ENCODE measurements around the gene MAP3K20.
A peak's percentile ranks its signal among the peaks of the same experiment; 100 is the strongest.

MAP3K20 gene

GRCh38 chr2:173148520-173148919, 72.9 kb downstream of the MAP3K20 start:
- no peak overlapping the region for H3K4me3 ChIP-seq (ENCODE audit: low read length)
- peak; percentile 56 for DNase-seq (ENCODE audit: low read depth)
- TF ChIP-seq, protein P1, sequence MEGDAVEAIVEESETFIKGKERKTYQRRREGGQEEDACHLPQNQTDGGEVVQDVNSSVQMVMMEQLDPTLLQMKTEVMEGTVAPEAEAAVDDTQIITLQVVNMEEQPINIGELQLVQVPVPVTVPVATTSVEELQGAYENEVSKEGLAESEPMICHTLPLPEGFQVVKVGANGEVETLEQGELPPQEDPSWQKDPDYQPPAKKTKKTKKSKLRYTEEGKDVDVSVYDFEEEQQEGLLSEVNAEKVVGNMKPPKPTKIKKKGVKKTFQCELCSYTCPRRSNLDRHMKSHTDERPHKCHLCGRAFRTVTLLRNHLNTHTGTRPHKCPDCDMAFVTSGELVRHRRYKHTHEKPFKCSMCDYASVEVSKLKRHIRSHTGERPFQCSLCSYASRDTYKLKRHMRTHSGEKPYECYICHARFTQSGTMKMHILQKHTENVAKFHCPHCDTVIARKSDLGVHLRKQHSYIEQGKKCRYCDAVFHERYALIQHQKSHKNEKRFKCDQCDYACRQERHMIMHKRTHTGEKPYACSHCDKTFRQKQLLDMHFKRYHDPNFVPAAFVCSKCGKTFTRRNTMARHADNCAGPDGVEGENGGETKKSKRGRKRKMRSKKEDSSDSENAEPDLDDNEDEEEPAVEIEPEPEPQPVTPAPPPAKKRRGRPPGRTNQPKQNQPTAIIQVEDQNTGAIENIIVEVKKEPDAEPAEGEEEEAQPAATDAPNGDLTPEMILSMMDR (IDR thresholded peaks at IDR 0.05; ENCODE audit: insufficient read depth, low read depth, low read length, missing control alignments) = no peak

GRCh38 chr2:173149491-173149890, 73.8 kb downstream of the MAP3K20 start:
- DNase-seq (ENCODE audit: low read depth) = no peak
- TF ChIP-seq, protein P1 (IDR thresholded peaks at IDR 0.05; ENCODE audit: insufficient read depth, low read depth, low read length, missing control alignments) = no peak
- H3K4me3 ChIP-seq (ENCODE audit: low read length) = no peak overlapping the region

DNA sequence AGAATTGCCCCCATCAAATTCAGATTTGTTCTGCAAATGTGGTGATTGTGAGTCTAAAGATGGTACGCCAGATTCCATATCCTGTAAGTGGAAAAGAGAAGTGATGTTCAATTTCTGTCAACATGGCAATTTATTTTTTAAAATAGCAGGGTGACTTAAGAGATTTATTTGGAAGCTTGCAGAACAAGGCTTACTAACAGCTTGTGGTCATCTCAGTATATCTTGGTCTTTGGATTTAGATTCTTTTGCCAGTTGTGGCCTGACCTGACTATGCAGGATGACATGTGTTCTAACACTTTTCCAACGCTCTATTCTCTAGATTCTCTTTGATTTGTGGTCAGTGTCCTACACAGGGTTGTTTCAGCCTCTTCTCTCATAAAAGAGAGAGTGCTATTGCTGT, 74.4 kb downstream of the MAP3K20 start:
- no peak overlapping the region for H3K4me3 ChIP-seq (ENCODE audit: low read length)
- no peak for DNase-seq (ENCODE audit: low read depth)
- TF ChIP-seq, protein P1 (IDR thresholded peaks at IDR 0.05; ENCODE audit: insufficient read depth, low read depth, low read length, missing control alignments) = no peak

- TF ChIP-seq, protein P1 (IDR thresholded peaks at IDR 0.05; ENCODE audit: insufficient read depth, low read depth, low read length, missing control alignments) = no peak
- DNase-seq (ENCODE audit: low read depth) = no peak
- no peak overlapping the region for H3K4me3 ChIP-seq (ENCODE audit: low read length)
These were observed 75.3 kb downstream of the MAP3K20 start for GRCh38 chr2:173150963-173151362.

DNA sequence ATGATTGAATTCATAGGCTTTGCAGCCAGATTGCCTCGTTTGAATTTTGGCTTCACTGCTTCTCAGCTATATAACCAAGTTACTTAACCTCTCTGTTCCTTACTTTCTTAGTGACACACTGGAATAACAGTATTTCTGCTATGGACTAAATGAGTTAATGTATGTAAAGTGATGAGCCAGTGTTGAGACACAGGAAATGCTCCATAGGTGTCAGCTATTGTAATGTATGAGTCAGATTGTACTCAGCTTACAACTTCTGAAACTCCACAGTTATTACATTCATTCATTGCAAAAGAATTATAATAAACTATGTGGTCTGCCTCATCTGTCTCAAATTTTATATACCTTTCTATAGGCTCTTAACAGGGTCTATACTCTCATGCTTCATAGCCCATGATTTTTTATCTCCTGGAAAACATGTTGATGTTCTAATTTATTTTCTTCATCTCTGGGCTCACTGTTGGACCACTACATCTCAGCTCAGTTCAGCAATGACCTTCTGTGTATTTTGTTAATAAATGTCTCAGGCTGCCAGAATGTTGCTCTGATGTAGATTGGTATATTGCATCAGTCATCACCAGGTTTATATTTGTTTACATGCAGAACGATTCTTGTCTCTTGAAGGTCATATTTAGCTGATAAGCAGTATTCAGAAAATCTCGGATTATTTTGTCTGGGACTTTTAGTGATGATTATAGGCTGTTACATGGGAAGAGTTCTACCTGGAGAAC, 76.2 kb downstream of the MAP3K20 start:
- DNase-seq (ENCODE audit: low read depth) = peak; percentile 95
- TF ChIP-seq, protein P1 (IDR thresholded peaks at IDR 0.05; ENCODE audit: insufficient read depth, low read depth, low read length, missing control alignments) = no peak
- H3K4me3 ChIP-seq (ENCODE audit: low read length) = no peak overlapping the region

GRCh38 chr2:173153301-173153885, 77.7 kb downstream of the MAP3K20 start:
- TF ChIP-seq, protein P1 (IDR thresholded peaks at IDR 0.05; ENCODE audit: insufficient read depth, low read depth, low read length, missing control alignments) = no peak
- H3K4me3 ChIP-seq (ENCODE audit: low read length) = no peak overlapping the region
- DNase-seq (ENCODE audit: low read depth) = peak; percentile 68

Data from epithelial cell of esophagus (primary cell).